ENCODE data around the gene IL1RN. TPM values are rescaled to one million over a fixed set of nuclear protein-coding genes. Genes with fewer than 3 reads are reported as not detected.
"Not testable (repeated sequence)": the region's sequence is repeated elsewhere in the genome, so short reads cannot be mapped to it uniquely, and the experiment has no call there.

The IL1RN gene
- total RNA-seq, 1 donor from 2014 or later: not detected

- no peaks in the 10 kb centered on the region for H3K36me3 Mint-ChIP-seq (ENCODE audit: low read depth)
- H3K27ac Mint-ChIP-seq (ENCODE audit: unreplicated experiment): no peak overlapping the region
- no peak overlapping the region for H3K4me3 Mint-ChIP-seq
- DNase-seq (ENCODE audit: low read depth, low spot score): no peak
- no peak for TF ChIP-seq CTCF (conservative IDR thresholded peaks at IDR 0.05)
- H3K4me1 Mint-ChIP-seq: no peaks in the 10 kb centered on the region
- H3K9me3 Mint-ChIP-seq: peaks cover 7% of the 10 kb centered on the region
- H3K27me3 Mint-ChIP-seq (ENCODE audit: low read depth): peaks cover 8% of the 10 kb centered on the region
Measured at GRCh38 chr2:113093613-113093977, 33.8 kb upstream of the IL1RN start.

- not testable (repeated sequence) for H3K27me3 Mint-ChIP-seq (ENCODE audit: low read depth); H3K36me3 Mint-ChIP-seq (ENCODE audit: low read depth); H3K4me1 Mint-ChIP-seq; H3K27ac Mint-ChIP-seq (ENCODE audit: unreplicated experiment); DNase-seq (ENCODE audit: low read depth, low spot score); H3K4me3 Mint-ChIP-seq; H3K9me3 Mint-ChIP-seq
Measured at GRCh38 chr2:113096306-113096705, 31.1 kb upstream of the IL1RN start.

GRCh38 chr2:113096842-113097618, 30.4 kb upstream of the IL1RN start:
- H3K36me3 Mint-ChIP-seq (ENCODE audit: low read depth); H3K4me1 Mint-ChIP-seq; DNase-seq (ENCODE audit: low read depth, low spot score); H3K9me3 Mint-ChIP-seq; H3K27me3 Mint-ChIP-seq (ENCODE audit: low read depth); H3K4me3 Mint-ChIP-seq; H3K27ac Mint-ChIP-seq (ENCODE audit: unreplicated experiment): not testable (repeated sequence)

GRCh38 chr2:113098041-113098440, 29.4 kb upstream of the IL1RN start:
- no peak for DNase-seq (ENCODE audit: low read depth, low spot score)
- Mint-ChIP-seq H3K27ac (ENCODE audit: unreplicated experiment) (no peak overlapping the region), H3K9me3 (peaks cover 12% of the 10 kb centered on the region), H3K4me3 (no peak overlapping the region), H3K36me3 (ENCODE audit: low read depth) (no peaks in the 10 kb centered on the region), H3K27me3 (ENCODE audit: low read depth) (peaks cover 8% of the 10 kb centered on the region), H3K4me1 (no peaks in the 10 kb centered on the region)
- no peak for TF ChIP-seq CTCF (conservative IDR thresholded peaks at IDR 0.05)

GRCh38 chr2:113098532-113098931, 28.9 kb upstream of the IL1RN start:
- Mint-ChIP-seq H3K4me3 (no peak overlapping the region), H3K9me3 (peaks cover 12% of the 10 kb centered on the region)

GRCh38 chr2:113102133-113102532, 25.3 kb upstream of the IL1RN start:
- peaks cover 11% of the 10 kb centered on the region for H3K27me3 Mint-ChIP-seq (ENCODE audit: low read depth)
- H3K36me3 Mint-ChIP-seq (ENCODE audit: low read depth): no peaks in the 10 kb centered on the region
- TF ChIP-seq CTCF (conservative IDR thresholded peaks at IDR 0.05): no peak
- no peak overlapping the region for H3K4me3 Mint-ChIP-seq
- peaks cover 10% of the 10 kb centered on the region for H3K9me3 Mint-ChIP-seq
- H3K27ac Mint-ChIP-seq (ENCODE audit: unreplicated experiment): no peak overlapping the region
- H3K4me1 Mint-ChIP-seq: no peaks in the 10 kb centered on the region
- DNase-seq (ENCODE audit: low read depth, low spot score): no peak

More at GRCh38 chr2:113098532-113098931, 28.9 kb upstream of the IL1RN start:
- TF ChIP-seq CTCF (conservative IDR thresholded peaks at IDR 0.05): no peak
- Mint-ChIP-seq H3K36me3 (ENCODE audit: low read depth) (no peaks in the 10 kb centered on the region), H3K27me3 (ENCODE audit: low read depth) (peaks cover 4% of the 10 kb centered on the region), H3K4me1 (no peaks in the 10 kb centered on the region), H3K27ac (ENCODE audit: unreplicated experiment) (no peak overlapping the region)
- DNase-seq (ENCODE audit: low read depth, low spot score): no peak
